Measurements from ENCODE around the gene FLRT2. TPM values are rescaled to one million over a fixed set of nuclear protein-coding genes. Genes with fewer than 3 reads are reported as not detected.

The FLRT2 gene
- total RNA-seq, 1 experiment from 2014 or later = 0.43 TPM

DNA sequence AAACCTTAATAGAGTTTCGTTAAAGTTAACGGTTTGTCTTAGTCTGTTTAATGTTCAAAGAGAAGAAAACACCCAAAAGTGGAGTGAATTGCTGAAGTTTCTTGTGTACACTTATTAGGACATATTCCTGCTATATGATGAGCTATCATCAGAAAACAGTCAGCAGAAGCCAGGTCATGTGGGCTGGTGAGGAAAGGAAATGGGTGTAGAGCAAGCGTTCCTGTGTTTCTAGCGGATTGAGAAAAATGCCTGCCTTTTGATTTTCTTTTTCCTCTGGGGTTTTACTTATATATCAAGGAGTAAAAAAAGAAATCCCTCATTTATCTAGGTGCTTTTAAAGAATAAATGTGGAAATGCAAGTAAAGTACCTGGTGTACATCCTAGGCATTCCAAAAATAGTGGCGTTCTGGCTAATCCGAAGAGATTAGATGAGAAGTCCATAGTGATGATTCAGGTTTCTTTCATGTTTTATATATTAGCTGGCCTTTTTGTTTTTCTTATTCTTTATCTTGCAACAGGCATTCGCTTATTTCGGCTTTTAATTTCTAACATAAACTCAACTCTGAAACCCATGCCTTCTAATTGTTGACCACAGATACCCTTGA, 50.7 kb downstream of the FLRT2 start:
- H3K4me3 ChIP-seq (ENCODE audit: low read depth, low read length) = no peak overlapping the region
- Mint-ChIP-seq H3K27me3 (ENCODE audit: insufficient read depth, unreplicated experiment) (no peaks in the 10 kb centered on the region), H3K4me1 (ENCODE audit: low read depth, unreplicated experiment) (no peaks in the 10 kb centered on the region), H3K9me3 (ENCODE audit: unreplicated experiment) (no peaks in the 10 kb centered on the region), H3K4me3 (ENCODE audit: unreplicated experiment) (no peak overlapping the region), H3K27ac (ENCODE audit: unreplicated experiment) (no peak overlapping the region), H3K36me3 (ENCODE audit: insufficient read depth, unreplicated experiment) (no peaks in the 10 kb centered on the region)
- ChIA-PET POLR2A (no interaction called here), CTCF (no interaction called here)
- H3K36me3 ChIP-seq (ENCODE audit: control insufficient read depth, insufficient read depth, low read length) = no peaks in the 10 kb centered on the region
- intact Hi-C loops (cut with micrococcal nuclease; ENCODE audit: unreplicated experiment) = no loop called here
- no peaks in the 10 kb centered on the region for H3K4me1 ChIP-seq
- no peaks in the 10 kb centered on the region for H3K27me3 ChIP-seq (replicated peaks; ENCODE audit: control insufficient read depth, insufficient read depth, low read length)
- TF ChIP-seq, protein P1, sequence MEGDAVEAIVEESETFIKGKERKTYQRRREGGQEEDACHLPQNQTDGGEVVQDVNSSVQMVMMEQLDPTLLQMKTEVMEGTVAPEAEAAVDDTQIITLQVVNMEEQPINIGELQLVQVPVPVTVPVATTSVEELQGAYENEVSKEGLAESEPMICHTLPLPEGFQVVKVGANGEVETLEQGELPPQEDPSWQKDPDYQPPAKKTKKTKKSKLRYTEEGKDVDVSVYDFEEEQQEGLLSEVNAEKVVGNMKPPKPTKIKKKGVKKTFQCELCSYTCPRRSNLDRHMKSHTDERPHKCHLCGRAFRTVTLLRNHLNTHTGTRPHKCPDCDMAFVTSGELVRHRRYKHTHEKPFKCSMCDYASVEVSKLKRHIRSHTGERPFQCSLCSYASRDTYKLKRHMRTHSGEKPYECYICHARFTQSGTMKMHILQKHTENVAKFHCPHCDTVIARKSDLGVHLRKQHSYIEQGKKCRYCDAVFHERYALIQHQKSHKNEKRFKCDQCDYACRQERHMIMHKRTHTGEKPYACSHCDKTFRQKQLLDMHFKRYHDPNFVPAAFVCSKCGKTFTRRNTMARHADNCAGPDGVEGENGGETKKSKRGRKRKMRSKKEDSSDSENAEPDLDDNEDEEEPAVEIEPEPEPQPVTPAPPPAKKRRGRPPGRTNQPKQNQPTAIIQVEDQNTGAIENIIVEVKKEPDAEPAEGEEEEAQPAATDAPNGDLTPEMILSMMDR (IDR thresholded peaks at IDR 0.05; ENCODE audit: insufficient read depth in 1 of 2, low read depth in 1 of 2, low read length in 1 of 2, severe bottlenecking in 1 of 2, unreplicated experiment in 1 of 2) = no peak
- no peak for DNase-seq
- H3K9me3 ChIP-seq = no peaks in the 10 kb centered on the region
- no TSS peak for BruUV-seq (replicated peaks)

DNA sequence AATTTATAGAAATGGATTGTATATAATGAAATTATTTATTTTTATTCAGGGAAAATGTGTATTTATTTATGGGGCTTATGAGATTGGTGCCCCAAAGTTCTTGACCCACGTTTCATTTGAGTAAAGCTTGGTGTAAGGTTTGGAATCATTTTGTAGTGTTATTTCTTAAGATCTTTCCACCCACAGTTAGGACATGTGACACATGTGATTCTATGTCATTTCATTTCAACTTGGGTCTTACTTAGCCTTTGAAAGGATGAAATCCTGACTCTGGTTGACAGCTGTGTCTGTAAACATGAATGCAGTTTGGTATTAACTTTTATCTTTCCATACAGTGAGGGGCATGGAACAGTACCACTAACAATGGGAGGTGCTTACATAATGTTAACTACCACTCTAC, 51.7 kb downstream of the FLRT2 start:
- Mint-ChIP-seq H3K4me3 (ENCODE audit: unreplicated experiment) (no peak overlapping the region), H3K27me3 (ENCODE audit: insufficient read depth, unreplicated experiment) (no peaks in the 10 kb centered on the region), H3K9me3 (ENCODE audit: unreplicated experiment) (no peaks in the 10 kb centered on the region), H3K36me3 (ENCODE audit: insufficient read depth, unreplicated experiment) (no peaks in the 10 kb centered on the region), H3K27ac (ENCODE audit: unreplicated experiment) (no peak overlapping the region), H3K4me1 (ENCODE audit: low read depth, unreplicated experiment) (no peaks in the 10 kb centered on the region)
- intact Hi-C loops (cut with micrococcal nuclease; ENCODE audit: unreplicated experiment) = no loop called here
- H3K4me3 ChIP-seq (ENCODE audit: low read depth, low read length) = no peak overlapping the region
- ChIA-PET POLR2A (no interaction called here), CTCF (no interaction called here)
- no peaks in the 10 kb centered on the region for H3K4me1 ChIP-seq
- no peak for DNase-seq
- H3K27me3 ChIP-seq (replicated peaks; ENCODE audit: control insufficient read depth, insufficient read depth, low read length) = no peaks in the 10 kb centered on the region
- BruUV-seq (replicated peaks) = no TSS peak
- H3K36me3 ChIP-seq (ENCODE audit: control insufficient read depth, insufficient read depth, low read length) = no peaks in the 10 kb centered on the region
- H3K9me3 ChIP-seq = no peaks in the 10 kb centered on the region
- TF ChIP-seq, protein P1 (IDR thresholded peaks at IDR 0.05; ENCODE audit: insufficient read depth in 1 of 2, low read depth in 1 of 2, low read length in 1 of 2, severe bottlenecking in 1 of 2, unreplicated experiment in 1 of 2) = no peak

DNA sequence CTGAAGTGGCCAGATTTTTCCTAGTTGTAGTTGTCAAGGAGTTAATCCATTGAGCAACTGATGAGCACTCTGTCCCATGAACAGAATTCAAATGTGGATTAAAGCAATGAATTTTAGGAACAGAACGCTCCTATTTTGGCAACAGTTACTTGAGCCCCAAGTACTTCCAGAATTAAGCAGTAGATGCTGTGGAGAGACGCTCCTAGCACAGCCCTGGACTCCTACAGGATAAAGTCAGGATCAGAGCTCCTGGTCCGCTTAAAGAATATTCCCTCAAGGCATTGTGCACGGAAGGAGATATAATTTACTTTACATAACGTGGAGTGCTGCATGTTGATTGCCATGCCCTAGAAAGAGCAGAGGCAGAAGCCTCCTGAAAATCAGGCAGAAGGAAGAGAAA, 53.4 kb downstream of the FLRT2 start:
- no peaks in the 10 kb centered on the region for H3K4me1 Mint-ChIP-seq (ENCODE audit: low read depth, unreplicated experiment)
- TF ChIP-seq, protein P1 (IDR thresholded peaks at IDR 0.05; ENCODE audit: insufficient read depth in 1 of 2, low read depth in 1 of 2, low read length in 1 of 2, severe bottlenecking in 1 of 2, unreplicated experiment in 1 of 2) = no peak
- no peaks in the 10 kb centered on the region for H3K4me1 ChIP-seq
- no peaks in the 10 kb centered on the region for H3K9me3 Mint-ChIP-seq (ENCODE audit: unreplicated experiment)
- intact Hi-C loops (cut with micrococcal nuclease; ENCODE audit: unreplicated experiment) = no loop called here
- no peaks in the 10 kb centered on the region for H3K9me3 ChIP-seq
- no peak for DNase-seq
- CTCF ChIA-PET = no interaction called here
- no peak overlapping the region for H3K4me3 Mint-ChIP-seq (ENCODE audit: unreplicated experiment)
- no peak overlapping the region for H3K27ac Mint-ChIP-seq (ENCODE audit: unreplicated experiment)
- no peaks in the 10 kb centered on the region for H3K36me3 Mint-ChIP-seq (ENCODE audit: insufficient read depth, unreplicated experiment)
- POLR2A ChIA-PET = no interaction called here
- H3K36me3 ChIP-seq (ENCODE audit: control insufficient read depth, insufficient read depth, low read length) = no peaks in the 10 kb centered on the region
- no peak overlapping the region for H3K4me3 ChIP-seq (ENCODE audit: low read depth, low read length)
- H3K27me3 ChIP-seq (replicated peaks; ENCODE audit: control insufficient read depth, insufficient read depth, low read length) = no peaks in the 10 kb centered on the region
- H3K27me3 Mint-ChIP-seq (ENCODE audit: insufficient read depth, unreplicated experiment) = no peaks in the 10 kb centered on the region
- BruUV-seq (replicated peaks) = no TSS peak

Measured in Caco-2 (cell line).